ENCODE data around the gene PLPP3. TPM values are rescaled to one million over a fixed set of nuclear protein-coding genes. Genes with fewer than 3 reads are reported as not detected.

The PLPP3 gene
- total RNA-seq, 4 donors from 2014 or later: 29.0 to 80.0 (median 39.4) TPM

DNA sequence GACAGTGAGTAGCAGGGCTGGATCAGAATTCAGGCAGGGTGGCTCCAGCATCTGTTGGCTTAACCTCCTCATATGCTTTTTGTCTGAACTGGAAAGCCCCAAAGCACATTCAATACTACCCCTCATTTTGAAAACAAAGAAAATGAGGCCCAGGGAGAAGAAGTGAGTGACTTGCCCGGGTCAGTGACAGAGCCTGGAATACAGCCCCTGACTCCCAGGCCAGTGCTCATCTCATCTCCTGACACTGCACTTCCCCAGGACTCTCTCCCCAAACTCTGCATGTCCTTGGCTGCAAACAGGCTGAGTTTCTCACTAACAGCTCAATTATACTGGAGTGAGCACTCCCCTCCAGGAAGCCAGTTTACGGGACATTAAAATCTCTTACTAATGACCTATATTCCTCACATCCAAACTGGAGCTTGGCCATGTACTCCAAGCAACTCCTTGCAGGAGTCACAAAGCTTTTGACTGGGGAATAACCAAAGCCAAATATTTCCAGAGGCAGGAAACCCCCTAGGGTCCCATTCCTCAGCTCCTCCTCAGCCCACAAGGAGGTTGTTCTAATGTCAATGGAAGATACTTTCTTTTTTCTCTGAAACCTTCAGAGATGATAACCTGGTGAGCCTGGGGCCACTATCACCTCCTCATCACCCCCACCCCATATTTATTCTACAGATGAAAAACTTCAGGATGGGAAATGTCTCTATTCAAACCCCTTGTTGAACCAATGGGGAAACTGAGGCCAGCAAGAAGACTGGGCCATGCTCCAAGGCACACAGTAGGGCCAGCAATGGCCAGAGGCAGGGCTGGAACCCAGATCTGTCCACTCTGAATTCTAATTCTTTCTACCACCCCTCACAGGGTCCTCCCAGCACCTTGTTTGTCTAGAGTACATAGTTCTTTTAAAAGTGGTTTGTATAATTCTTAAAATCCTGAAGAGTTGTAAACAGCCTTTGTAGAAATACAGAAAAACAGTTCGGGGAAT is 127.0 kb downstream of the PLPP3 start:
- 54% methylated on average over 3 of the region's 3 CpGs for WGBS
- H3K4me3 ChIP-seq: no peak overlapping the region

DNA sequence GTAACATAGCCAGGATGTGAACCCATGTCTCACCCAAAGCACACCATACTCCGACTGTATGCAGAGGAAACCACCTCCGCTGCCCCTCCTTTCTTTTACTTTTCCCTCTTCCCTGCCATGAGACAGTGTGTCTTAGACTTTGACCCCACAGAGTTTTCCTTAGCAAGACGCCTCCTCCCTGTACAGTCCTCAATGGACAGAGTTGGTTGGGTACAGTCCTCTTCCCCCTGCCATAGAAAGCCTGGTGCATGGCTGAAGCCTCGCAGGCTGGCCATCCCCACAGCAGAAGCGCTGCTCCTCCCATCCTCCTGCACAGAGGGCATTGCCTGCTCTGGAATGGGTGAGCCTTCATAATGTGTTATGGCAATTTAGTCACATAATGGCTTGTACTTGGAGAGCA is 127.9 kb downstream of the PLPP3 start:
- H3K27ac ChIP-seq: no peak overlapping the region
- H3K9me3 ChIP-seq: no peaks in the 10 kb centered on the region
- TF ChIP-seq POLR2A (IDR thresholded peaks at IDR 0.05) (no peak), POLR2AphosphoS5 (IDR thresholded peaks at IDR 0.05) (no peak), EP300 (IDR thresholded peaks at IDR 0.05) (no peak)
- TF ChIP-seq, protein P1, sequence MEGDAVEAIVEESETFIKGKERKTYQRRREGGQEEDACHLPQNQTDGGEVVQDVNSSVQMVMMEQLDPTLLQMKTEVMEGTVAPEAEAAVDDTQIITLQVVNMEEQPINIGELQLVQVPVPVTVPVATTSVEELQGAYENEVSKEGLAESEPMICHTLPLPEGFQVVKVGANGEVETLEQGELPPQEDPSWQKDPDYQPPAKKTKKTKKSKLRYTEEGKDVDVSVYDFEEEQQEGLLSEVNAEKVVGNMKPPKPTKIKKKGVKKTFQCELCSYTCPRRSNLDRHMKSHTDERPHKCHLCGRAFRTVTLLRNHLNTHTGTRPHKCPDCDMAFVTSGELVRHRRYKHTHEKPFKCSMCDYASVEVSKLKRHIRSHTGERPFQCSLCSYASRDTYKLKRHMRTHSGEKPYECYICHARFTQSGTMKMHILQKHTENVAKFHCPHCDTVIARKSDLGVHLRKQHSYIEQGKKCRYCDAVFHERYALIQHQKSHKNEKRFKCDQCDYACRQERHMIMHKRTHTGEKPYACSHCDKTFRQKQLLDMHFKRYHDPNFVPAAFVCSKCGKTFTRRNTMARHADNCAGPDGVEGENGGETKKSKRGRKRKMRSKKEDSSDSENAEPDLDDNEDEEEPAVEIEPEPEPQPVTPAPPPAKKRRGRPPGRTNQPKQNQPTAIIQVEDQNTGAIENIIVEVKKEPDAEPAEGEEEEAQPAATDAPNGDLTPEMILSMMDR (IDR thresholded peaks at IDR 0.05): no peak
- H3K4me1 ChIP-seq: peaks cover 18% of the 10 kb centered on the region
- no peak overlapping the region for H3K4me3 ChIP-seq
- 97% methylated on average over 5 of the region's 5 CpGs for WGBS
- H3K27me3 ChIP-seq: no peaks in the 10 kb centered on the region
- H3K36me3 ChIP-seq: no peaks in the 10 kb centered on the region
- DNase-seq (ENCODE audit: low spot score in 2 of 2): no peak

More for the DNA sequence above, 127.0 kb downstream of the PLPP3 start:
- peak overlapping the region; percentile 25 for H3K27ac ChIP-seq
- no peaks in the 10 kb centered on the region for H3K9me3 ChIP-seq
- no peak for DNase-seq (ENCODE audit: low spot score in 2 of 2)
- TF ChIP-seq POLR2A (IDR thresholded peaks at IDR 0.05) (no peak), EP300 (IDR thresholded peaks at IDR 0.05) (no peak), POLR2AphosphoS5 (IDR thresholded peaks at IDR 0.05) (no peak)
- TF ChIP-seq, protein P1 (IDR thresholded peaks at IDR 0.05): no peak
- no peaks in the 10 kb centered on the region for H3K27me3 ChIP-seq
- H3K36me3 ChIP-seq: no peaks in the 10 kb centered on the region
- peaks cover 12% of the 10 kb centered on the region for H3K4me1 ChIP-seq

DNA sequence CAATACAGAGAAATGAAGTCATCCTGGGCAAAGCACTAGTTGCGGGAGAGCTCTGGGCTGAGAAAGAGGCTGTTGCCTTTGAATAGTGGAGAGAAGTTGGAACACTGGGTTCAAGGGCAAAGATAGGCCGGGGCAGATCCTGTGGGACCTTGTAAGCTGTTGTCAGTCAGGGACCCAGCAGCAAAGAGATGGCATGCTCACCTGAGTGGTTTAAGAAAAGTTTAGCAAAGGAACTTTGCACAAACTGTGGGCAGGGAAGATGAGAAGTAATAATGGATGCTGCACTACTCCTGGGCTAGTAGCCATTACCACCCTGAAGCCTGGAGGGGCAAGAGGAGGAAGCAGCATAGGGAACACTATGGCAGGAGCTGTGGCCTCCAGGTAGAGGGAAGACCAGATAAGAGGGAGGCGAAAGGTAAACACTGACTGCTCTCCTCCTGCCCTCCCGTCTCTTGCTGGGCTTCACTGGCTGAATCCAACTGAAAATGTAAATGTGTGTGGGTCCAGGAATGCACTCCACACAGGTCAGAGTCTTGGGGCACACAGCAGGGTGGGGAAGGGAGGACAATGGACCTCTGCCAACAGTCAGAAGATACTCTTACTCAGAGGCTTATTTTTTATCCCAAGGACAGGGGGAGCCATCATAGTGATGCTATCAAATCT is 129.2 kb downstream of the PLPP3 start:
- 85% methylated on average over 4 of the region's 4 CpGs for WGBS
- TF ChIP-seq EP300 (IDR thresholded peaks at IDR 0.05) (no peak), POLR2A (IDR thresholded peaks at IDR 0.05) (no peak), POLR2AphosphoS5 (IDR thresholded peaks at IDR 0.05) (no peak)
- TF ChIP-seq, protein P1 (IDR thresholded peaks at IDR 0.05): no peak
- Histone ChIP-seq H3K27me3 (no peaks in the 10 kb centered on the region), H3K4me1 (peaks cover 23% of the 10 kb centered on the region), H3K4me3 (no peak overlapping the region), H3K27ac (no peak overlapping the region), H3K36me3 (no peaks in the 10 kb centered on the region), H3K9me3 (no peaks in the 10 kb centered on the region)
- no peak for DNase-seq (ENCODE audit: low spot score in 2 of 2)

DNA sequence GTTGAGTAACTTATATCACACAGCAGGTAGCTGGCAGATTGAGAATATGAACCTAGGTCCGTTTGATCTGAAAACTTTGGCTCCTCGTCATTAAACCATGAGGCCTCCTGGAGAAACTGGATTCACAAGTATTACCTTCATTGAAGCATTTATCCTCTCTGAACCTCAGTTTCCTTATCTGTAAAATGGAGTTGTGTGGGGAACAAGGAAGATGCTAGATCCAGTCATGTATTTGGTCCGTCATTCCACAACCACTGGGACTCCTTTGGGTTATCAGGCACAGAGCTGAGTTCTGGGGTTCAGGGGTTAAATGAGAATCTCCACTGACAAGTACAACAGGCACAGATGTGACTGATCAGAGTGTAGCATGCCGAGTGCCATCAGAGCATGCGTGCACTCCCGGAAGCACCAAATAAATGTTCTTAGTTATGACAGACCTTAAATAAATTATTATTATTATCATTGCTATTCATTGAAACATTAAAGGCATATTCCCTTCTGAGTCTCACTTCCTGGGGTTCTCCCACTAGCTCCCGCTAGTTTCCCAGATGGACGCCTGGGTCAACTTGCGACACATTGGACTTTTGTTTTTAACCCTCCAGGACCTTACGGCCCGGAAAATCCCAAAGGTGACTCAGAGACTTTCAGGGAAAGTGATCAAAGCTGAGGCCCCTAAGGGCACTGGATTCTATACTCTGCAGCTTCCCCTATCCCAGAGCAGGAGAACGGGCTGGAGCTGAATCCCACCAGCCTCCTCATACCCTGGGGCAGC is 130.6 kb downstream of the PLPP3 start:
- Histone ChIP-seq H3K4me3 (no peak overlapping the region), H3K27ac (no peak overlapping the region), H3K9me3 (no peaks in the 10 kb centered on the region), H3K36me3 (no peaks in the 10 kb centered on the region), H3K4me1 (peaks cover 26% of the 10 kb centered on the region), H3K27me3 (no peaks in the 10 kb centered on the region)
- TF ChIP-seq POLR2AphosphoS5 (IDR thresholded peaks at IDR 0.05) (no peak), POLR2A (IDR thresholded peaks at IDR 0.05) (no peak), EP300 (IDR thresholded peaks at IDR 0.05) (no peak)
- TF ChIP-seq, protein P1 (IDR thresholded peaks at IDR 0.05): no peak
- WGBS: 54% methylated on average over 11 of the region's 12 CpGs
- no peak for DNase-seq (ENCODE audit: low spot score in 2 of 2)

Data from suprapubic skin (tissue), 4 donors.